Neural cell (in vitro differentiated cells): Measurements from ENCODE around the gene HDAC9.

Source experiments
- EP300 ChIP-seq: fragments of 450-650 bp; conservative IDR thresholded peaks from 2 replicates; pipeline ENCODE4 v1.6.1; 2014; ENCODE audit warnings: antibody characterized with exemption, mild to moderate bottlenecking, moderate library complexity; ENCODE audit not compliant: poor library complexity, severe bottlenecking
- EZH2 ChIP-seq: fragments of 200-600, 300-800 bp; shearing (Covaris generic), sonication (generic); IDR thresholded peaks from 2 replicates; pipeline ENCODE4 v1.6.1; 2014; ENCODE audit warnings: antibody characterized with exemption, low read length, borderline replicate concordance, mild to moderate bottlenecking; ENCODE audit not compliant: insufficient read depth, poor library complexity, severe bottlenecking
- RAD21 ChIP-seq: fragments of 450-650 bp; conservative IDR thresholded peaks from 2 replicates; pipeline ENCODE4 v1.6.1; 2014; ENCODE audit warnings: antibody characterized with exemption, mild to moderate bottlenecking, moderate library complexity
- TAF1 ChIP-seq: IDR thresholded peaks from 2 replicates; pipeline ENCODE4 v1.6.1; 2012; ENCODE audit warnings: low read depth
- TF ChIP-seq, protein P1 (sequence below): fragments of 450-650 bp; IDR thresholded peaks from 2 replicates; pipeline ENCODE4 v1.5.1; 2014; ENCODE audit warnings: antibody characterized with exemption, mild to moderate bottlenecking, moderate library complexity; ENCODE audit not compliant: poor library complexity, severe bottlenecking

DNA sequence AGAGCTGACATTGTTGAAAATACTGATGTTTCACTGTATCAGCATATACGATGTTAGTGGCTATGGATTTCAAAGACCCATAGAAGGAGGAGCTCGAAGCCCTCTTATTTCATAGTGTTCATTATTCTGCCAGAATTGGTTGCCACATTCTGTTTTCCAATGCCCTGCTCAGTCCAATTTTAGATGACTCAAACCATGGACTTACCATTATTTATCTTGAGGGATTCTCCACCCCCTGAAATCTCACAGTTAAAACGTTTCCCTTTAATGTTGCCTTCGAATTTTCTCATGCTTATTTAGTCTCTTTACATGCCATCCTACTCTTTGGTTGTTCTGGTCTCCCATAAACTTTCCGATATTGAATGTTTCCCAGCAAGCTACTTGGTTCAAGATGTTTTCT is 264.5 kb downstream of the HDAC9 start:
- TF ChIP-seq, protein P1, sequence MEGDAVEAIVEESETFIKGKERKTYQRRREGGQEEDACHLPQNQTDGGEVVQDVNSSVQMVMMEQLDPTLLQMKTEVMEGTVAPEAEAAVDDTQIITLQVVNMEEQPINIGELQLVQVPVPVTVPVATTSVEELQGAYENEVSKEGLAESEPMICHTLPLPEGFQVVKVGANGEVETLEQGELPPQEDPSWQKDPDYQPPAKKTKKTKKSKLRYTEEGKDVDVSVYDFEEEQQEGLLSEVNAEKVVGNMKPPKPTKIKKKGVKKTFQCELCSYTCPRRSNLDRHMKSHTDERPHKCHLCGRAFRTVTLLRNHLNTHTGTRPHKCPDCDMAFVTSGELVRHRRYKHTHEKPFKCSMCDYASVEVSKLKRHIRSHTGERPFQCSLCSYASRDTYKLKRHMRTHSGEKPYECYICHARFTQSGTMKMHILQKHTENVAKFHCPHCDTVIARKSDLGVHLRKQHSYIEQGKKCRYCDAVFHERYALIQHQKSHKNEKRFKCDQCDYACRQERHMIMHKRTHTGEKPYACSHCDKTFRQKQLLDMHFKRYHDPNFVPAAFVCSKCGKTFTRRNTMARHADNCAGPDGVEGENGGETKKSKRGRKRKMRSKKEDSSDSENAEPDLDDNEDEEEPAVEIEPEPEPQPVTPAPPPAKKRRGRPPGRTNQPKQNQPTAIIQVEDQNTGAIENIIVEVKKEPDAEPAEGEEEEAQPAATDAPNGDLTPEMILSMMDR = no peak
- no peak for TF ChIP-seq TAF1
- TF ChIP-seq EP300 = no peak
- TF ChIP-seq RAD21 = no peak
- TF ChIP-seq EZH2 = no peak
